Measurements from ENCODE around the gene DNASE1L1.
A peak's percentile ranks its signal among the peaks of the same experiment; 100 is the strongest.

The DNASE1L1 gene

GRCh38 chrX:154436374-154436982 is 27.4 kb upstream of the DNASE1L1 start:
- DNase-seq = peak; percentile 44 to 81 (median 63)

- no peak for DNase-seq
Measured at GRCh38 chrX:154435171-154435733, 26.2 kb upstream of the DNASE1L1 start.

- DNase-seq = no peak
Measured at GRCh38 chrX:154434394-154435168, 25.5 kb upstream of the DNASE1L1 start.

- no peak for DNase-seq
Measured at GRCh38 chrX:154433605-154434004, 24.6 kb upstream of the DNASE1L1 start.

- no peak for DNase-seq
Measured at GRCh38 chrX:154432210-154432609, 23.2 kb upstream of the DNASE1L1 start.

GRCh38 chrX:154431341-154431740 is 22.3 kb upstream of the DNASE1L1 start:
- peak; percentile 68 to 80 (median 69) for DNase-seq

GRCh38 chrX:154430916-154431315 is 21.9 kb upstream of the DNASE1L1 start:
- peak; percentile 85 to 88 (median 87) for DNase-seq

- DNase-seq = peak; percentile 44 to 47 (median 46)
Measured at GRCh38 chrX:154430479-154430878, 21.4 kb upstream of the DNASE1L1 start.

GRCh38 chrX:154429711-154430110 is 20.7 kb upstream of the DNASE1L1 start:
- peak; percentile 44 to 55 (median 51) for DNase-seq

GRCh38 chrX:154428176-154429171 is 19.4 kb upstream of the DNASE1L1 start, which contains the start of gene ATP6AP1:
ATP6AP1 (plus strand) TSS chrX:154428677; CDS start chrX:154428693, 16 bp downstream.
- peak; percentile 92 to 94 (median 93) for DNase-seq

GRCh38 chrX:154426916-154427770 is 18.1 kb upstream of the DNASE1L1 start:
- DNase-seq = peak; percentile 33 to 62 (median 42)

GRCh38 chrX:154420402-154420756 is 11.3 kb upstream of the DNASE1L1 start:
- no peak for DNase-seq

GRCh38 chrX:154419688-154420401 is 10.8 kb upstream of the DNASE1L1 start:
- DNase-seq = no peak

- DNase-seq = no peak
Measured at GRCh38 chrX:154419189-154419588, 10.1 kb upstream of the DNASE1L1 start.

GRCh38 chrX:154417157-154417556 is 8.1 kb upstream of the DNASE1L1 start:
- no peak for DNase-seq

- DNase-seq = no peak
Measured at GRCh38 chrX:154413142-154413541, 4.1 kb upstream of the DNASE1L1 start.

GRCh38 chrX:154412468-154412867 is 3.4 kb upstream of the DNASE1L1 start:
- peak in 1 of 3 donors; percentile 30 for DNase-seq

GRCh38 chrX:154411981-154412340 is 2.9 kb upstream of the DNASE1L1 start:
- DNase-seq = peak in 1 of 3 donors; percentile 55

- DNase-seq = no peak
Measured at GRCh38 chrX:154408659-154409221, 314 bp downstream of the DNASE1L1 start.

- no peak for DNase-seq
Measured at GRCh38 chrX:154404625-154405192, 4.3 kb downstream of the DNASE1L1 start.

Measured in suppressor macrophage treated with lipopolysaccharide for 1 hour (primary cell).